Testis (tissue), 2 donors: ENCODE measurements around the gene KCNH5.

ENCODE experiments used
- POLR2A ChIP-seq: fragments of 450-650 bp; IDR thresholded peaks from one replicate; pipeline ENCODE4 v1.6.1; 2017; ENCODE audit warnings: antibody characterized with exemption, mild to moderate bottlenecking, moderate library complexity
- TF ChIP-seq, protein P1 (sequence below), 3 experiments: fragments of 450-650 bp in 2 of 3; fragments of 200-600 bp in 1 of 3; sonication (generic) in 1 of 3; IDR thresholded peaks; one replicate each; pipeline ENCODE4 v1.5.1; 2016 to 2019; ENCODE audit warnings: antibody characterized with exemption in 3 of 3, mild to moderate bottlenecking in 2 of 3, moderate library complexity in 1 of 3

GRCh38 chr14:62711351-62712023 is 333.8 kb downstream of the KCNH5 start:
- TF ChIP-seq, protein P1, sequence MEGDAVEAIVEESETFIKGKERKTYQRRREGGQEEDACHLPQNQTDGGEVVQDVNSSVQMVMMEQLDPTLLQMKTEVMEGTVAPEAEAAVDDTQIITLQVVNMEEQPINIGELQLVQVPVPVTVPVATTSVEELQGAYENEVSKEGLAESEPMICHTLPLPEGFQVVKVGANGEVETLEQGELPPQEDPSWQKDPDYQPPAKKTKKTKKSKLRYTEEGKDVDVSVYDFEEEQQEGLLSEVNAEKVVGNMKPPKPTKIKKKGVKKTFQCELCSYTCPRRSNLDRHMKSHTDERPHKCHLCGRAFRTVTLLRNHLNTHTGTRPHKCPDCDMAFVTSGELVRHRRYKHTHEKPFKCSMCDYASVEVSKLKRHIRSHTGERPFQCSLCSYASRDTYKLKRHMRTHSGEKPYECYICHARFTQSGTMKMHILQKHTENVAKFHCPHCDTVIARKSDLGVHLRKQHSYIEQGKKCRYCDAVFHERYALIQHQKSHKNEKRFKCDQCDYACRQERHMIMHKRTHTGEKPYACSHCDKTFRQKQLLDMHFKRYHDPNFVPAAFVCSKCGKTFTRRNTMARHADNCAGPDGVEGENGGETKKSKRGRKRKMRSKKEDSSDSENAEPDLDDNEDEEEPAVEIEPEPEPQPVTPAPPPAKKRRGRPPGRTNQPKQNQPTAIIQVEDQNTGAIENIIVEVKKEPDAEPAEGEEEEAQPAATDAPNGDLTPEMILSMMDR (IDR thresholded peaks at IDR 0.05) = no peak
- no peak for TF ChIP-seq POLR2A
